ENCODE data around the gene PCNA.

PCNA gene

GRCh38 chr20:5141615-5142014, 21.9 kb upstream of the PCNA start:
- no peak for DNase-seq (ENCODE audit: low read depth)
- no peak overlapping the region for H3K4me3 ChIP-seq (ENCODE audit: low read length)
- no peak for TF ChIP-seq CTCF (conservative IDR thresholded peaks at IDR 0.05; ENCODE audit: low read length)

- no peak for TF ChIP-seq CTCF (conservative IDR thresholded peaks at IDR 0.05; ENCODE audit: low read length)
- H3K4me3 ChIP-seq (ENCODE audit: low read length): no peak overlapping the region
- no peak for DNase-seq (ENCODE audit: low read depth)
These were observed 20.4 kb upstream of the PCNA start for GRCh38 chr20:5140195-5140594.

GRCh38 chr20:5136096-5136495, 16.3 kb upstream of the PCNA start:
- no peak for TF ChIP-seq CTCF (conservative IDR thresholded peaks at IDR 0.05; ENCODE audit: low read length)
- H3K4me3 ChIP-seq (ENCODE audit: low read length): no peak overlapping the region
- no peak for DNase-seq (ENCODE audit: low read depth)

- no peak for TF ChIP-seq CTCF (conservative IDR thresholded peaks at IDR 0.05; ENCODE audit: low read length)
- H3K4me3 ChIP-seq (ENCODE audit: low read length): no peak overlapping the region
- DNase-seq (ENCODE audit: low read depth): no peak
These were observed 15.7 kb upstream of the PCNA start for GRCh38 chr20:5135363-5136012.

GRCh38 chr20:5133998-5134397, 14.2 kb upstream of the PCNA start:
- no peak overlapping the region for H3K4me3 ChIP-seq (ENCODE audit: low read length)
- no peak for TF ChIP-seq CTCF (conservative IDR thresholded peaks at IDR 0.05; ENCODE audit: low read length)
- DNase-seq (ENCODE audit: low read depth): no peak

- TF ChIP-seq CTCF (conservative IDR thresholded peaks at IDR 0.05; ENCODE audit: low read length): no peak
- no peak overlapping the region for H3K4me3 ChIP-seq (ENCODE audit: low read length)
- DNase-seq (ENCODE audit: low read depth): no peak
These were observed 11.7 kb upstream of the PCNA start for GRCh38 chr20:5131502-5131901.

- H3K4me3 ChIP-seq (ENCODE audit: low read length): no peak overlapping the region
- DNase-seq (ENCODE audit: low read depth): no peak
- TF ChIP-seq CTCF (conservative IDR thresholded peaks at IDR 0.05; ENCODE audit: low read length): no peak
These were observed 9.1 kb upstream of the PCNA start for GRCh38 chr20:5128886-5129285.

Measured in AG10803 (cell line).